ENCODE results near the gene COMMD4.
"Not testable (repeated sequence)": the region's sequence is repeated elsewhere in the genome, so short reads cannot be mapped to it uniquely, and the experiment has no call there.

Gene COMMD4

DNA sequence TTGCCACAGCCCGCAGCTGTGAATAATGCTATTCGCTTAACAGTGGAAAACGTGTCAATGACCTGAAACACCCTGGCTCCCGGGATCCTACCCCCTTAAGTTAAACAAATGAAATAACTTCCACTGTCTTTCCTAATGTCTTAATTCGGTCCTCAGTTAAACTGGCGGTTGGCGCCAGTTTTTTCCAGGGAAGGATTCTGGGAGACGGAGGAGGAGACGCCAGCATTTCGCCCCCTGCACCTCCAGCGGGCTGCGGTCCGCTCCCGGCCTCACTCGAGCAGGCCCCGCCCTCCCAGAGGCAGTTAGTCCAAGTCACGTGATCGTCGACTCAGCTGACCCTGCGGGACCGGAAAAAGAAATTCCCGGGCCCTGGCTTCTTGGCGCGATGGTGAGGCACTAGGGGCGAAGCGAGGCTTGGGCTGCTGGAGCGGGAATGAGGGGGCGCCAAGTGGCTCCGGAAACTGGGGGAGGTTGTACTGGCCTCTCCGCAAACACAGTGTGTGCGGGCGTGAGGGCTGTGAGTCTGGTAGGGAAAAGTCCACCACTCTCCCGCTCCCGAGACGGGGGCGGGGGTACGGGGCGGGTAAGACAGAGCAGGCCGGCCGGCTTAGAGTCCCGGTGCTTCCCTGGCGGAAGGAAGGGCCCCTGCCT is at the start of gene COMMD4:
COMMD4 (plus strand) TSS at position 359 of the 651 bp plus-strand sequence; CDS start at position 386, 27 bp downstream.
- peak; percentile 82 for DNase-seq

DNA sequence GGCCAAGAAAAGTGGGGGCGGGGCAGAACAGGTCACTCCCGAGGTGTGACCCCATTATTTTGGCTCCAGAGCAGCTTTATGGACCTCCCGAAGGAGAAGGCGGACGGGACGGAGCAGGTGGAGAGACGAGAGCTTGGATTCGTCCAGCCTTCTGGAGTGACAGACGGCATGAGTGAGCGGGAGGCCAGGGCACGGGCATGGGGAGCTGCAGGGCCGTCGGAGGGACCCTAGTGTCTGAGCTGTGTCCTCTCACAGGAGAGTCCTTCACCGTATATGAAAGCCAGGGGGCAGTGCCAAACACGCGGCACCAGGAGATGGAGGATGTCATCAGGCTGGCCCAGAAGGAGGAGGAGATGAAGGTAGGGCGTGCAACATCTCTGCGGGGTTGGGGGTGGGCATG is 42.2 kb upstream of the COMMD4 start:
- DNase-seq, result not testable (repeated sequence)

DNA sequence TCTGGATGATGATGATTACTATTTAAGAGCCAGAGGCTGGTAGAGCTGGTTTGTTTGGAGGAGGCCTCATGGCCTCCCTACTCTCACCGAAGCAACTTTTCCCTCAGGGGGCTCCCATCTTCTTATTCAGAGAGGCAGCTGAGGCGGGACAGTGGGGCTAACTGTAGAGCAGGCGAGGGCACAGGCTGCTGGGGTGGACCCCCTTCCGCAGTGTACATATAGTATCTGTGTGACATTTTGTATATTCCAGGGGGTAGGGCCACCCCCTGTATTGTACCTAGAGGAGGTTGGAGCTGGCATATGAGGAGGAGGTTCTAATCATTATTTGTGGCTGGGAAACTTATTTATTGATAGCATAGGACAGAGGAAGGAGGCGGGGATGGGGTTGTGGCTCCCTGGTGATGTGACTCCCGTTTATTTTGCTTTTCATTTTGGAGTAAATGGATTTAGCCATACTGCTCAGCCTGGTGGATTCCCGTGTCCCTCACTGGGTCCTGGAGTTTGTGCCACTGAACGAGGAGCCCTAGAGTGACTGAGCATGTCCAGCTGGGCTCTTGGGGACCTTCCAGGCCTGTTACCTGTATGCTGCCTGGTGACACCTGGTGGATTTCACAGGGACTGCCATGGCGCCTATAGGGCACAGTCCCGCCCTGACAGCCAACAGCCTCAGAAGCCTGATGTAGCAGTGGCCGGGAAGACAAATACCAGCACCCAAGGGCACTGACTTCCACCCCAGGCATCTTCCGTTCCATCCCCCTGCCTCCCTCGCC is 37.1 kb upstream of the COMMD4 start:
- DNase-seq, result not testable (repeated sequence)

DNA sequence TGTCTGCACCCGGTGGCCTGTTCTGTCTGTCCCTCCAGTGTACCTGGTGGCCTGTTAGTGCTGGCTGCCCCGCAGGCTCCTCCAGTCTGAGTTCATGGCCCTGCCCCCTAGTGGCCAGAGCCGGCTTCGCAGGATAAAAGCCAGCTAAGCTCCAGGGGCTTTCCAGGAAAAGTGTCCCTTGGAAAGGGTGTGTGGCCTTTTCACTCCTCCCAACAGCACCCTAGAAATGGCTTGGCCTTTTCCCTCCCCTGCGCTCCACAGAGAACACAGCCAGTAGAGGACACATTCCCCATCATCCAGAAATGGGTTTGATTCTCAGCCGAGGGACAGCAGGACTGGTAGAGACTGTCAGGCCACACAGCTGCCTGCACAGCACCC is 36.6 kb upstream of the COMMD4 start:
- DNase-seq, result not testable (repeated sequence)

DNA sequence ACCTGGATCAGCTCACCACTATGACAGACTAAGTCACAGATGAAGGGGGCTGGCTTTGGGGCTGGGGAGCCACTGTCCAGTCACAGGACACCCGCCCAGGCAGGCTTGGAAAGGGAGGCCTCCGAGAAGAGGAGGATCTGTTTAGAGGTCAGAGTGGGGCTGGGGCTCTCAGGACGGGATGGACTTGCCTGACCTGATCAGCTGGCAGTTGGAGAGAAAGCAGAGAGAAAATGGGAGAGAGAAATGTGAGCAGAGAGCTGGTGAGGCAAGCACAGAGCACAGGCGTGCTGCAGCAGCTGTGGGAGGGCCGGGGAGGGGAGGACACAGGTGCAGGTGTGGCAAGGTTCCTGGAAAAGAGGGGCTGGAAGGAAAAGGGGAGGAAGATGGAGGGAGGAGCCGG is 35.8 kb upstream of the COMMD4 start:
- not testable (repeated sequence) for DNase-seq

DNA sequence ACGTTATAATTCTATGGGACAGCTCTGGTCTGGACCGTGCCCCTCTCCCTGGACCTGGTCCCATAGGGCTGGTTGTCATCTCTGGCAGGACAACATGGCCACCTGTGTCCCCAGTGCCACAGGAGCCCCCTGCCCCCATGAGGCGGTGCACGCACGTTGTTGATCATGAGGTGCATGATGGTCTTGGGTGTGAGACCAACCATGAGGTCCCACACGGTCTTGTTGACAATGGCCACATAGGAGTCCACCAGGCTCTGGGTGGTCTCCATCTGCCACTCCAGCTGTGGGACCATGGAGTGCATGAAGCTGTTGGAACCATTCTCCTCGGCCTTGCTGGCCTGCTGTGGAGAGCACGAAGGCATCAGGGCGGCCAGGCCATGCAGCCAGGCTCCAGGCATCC is 33.5 kb upstream of the COMMD4 start:
- no peak for DNase-seq

DNA sequence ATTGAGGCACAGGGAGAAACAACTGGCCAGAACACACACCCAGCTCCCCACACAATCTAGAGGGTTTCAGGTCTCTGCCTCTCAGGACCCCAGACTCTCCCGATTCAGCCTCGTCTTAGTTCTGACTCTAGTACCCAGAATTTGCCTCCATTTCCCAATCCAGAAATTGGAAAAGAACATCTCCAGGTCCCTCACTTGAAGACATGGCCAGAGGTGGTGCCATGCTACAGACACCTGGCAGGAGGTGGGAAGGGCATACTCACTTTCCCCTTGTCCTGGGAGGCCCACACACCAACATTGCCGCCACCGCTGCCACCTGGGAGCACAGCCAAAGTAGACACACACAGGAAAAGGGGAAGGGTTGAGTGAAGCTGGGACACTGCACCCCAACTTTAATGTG is 33.1 kb upstream of the COMMD4 start:
- not testable (repeated sequence) for DNase-seq

DNA sequence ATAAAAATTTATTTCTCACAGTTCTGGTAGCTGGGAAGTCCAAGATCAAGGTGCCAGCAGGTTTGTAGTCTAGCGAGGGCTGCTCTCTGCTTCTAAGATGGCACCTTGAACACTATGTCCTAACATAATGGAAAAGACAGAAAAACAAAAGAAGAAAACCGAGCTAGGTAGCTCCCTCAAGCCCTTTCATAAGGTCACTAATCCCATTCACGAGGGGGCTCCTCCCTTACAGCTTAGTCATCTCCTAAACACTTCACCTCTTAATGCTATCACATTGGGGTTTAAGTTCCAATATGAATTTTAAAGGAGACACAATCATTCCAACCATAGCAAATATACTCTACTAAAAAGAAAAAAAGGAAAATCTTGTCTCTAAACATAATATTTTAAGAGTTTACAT is 29.7 kb upstream of the COMMD4 start:
- DNase-seq, result no peak

DNA sequence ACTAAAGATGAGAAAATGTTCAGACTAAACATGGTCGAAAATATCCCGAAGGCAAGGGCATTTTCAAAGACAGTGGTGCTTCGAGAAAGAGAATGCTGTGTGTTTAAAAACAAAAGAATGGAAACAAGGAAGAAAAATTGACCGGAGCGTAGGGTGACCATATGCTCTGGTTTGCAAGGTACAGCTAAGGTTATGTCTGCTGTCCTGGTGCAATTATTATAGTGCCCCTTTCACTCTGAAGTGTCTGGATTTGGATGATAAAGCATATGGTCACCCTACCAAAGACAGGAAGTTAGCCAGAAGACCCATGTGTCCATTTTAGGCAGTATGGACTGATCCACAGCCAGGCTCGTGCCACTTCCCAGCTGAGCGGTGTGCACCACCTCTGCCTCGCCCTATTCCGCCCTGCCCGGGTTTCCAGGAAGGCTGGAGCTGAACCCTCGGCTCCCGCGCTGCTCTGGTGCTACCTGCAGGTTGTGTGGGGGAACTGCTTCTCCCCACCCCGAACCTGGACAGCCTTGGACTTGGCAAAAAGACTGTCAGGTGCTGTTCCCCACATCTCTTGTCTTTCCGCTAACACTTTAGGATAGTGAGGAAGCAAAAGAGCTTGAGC is 28.0 kb upstream of the COMMD4 start:
- DNase-seq, result peak; percentile 6

DNA sequence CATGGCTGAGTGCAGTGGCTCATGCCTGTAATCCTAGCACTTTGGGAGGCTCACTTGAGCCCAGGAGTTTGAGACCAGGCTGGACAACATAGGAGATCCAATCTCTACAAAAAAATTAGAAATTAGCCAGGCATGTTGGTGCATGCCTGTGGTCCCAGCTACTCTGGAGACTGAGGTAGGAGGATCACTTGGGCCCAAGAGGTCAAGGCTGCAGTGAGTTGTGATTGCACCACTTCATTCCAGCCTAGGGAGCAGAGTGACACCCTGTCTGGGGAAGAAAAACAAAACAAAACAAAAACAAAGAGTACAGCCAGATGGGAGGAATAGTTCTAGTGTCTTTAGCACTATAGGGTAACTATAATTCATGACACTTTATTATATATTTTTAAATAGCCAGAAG is 26.2 kb upstream of the COMMD4 start:
- DNase-seq, result no peak

DNA sequence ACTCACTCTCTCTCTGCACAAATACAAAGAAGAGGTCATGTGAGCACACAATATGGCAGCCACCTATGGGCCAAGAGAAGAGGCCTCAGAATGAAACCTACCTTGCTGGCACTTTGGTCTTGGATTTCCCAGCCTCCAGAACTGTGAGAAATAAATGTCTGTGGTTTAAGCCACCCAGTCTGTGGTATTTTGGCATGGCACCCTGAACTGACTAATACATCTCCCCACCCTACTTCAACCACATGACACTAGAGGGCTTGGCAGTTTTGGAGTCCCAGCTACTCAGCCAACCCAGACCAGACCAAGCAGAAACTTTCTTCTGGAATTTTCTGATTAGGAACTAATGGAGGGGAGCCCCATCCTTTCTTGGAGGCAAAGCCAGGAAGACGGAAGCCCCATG is 23.3 kb upstream of the COMMD4 start:
- DNase-seq, result not testable (repeated sequence)

DNA sequence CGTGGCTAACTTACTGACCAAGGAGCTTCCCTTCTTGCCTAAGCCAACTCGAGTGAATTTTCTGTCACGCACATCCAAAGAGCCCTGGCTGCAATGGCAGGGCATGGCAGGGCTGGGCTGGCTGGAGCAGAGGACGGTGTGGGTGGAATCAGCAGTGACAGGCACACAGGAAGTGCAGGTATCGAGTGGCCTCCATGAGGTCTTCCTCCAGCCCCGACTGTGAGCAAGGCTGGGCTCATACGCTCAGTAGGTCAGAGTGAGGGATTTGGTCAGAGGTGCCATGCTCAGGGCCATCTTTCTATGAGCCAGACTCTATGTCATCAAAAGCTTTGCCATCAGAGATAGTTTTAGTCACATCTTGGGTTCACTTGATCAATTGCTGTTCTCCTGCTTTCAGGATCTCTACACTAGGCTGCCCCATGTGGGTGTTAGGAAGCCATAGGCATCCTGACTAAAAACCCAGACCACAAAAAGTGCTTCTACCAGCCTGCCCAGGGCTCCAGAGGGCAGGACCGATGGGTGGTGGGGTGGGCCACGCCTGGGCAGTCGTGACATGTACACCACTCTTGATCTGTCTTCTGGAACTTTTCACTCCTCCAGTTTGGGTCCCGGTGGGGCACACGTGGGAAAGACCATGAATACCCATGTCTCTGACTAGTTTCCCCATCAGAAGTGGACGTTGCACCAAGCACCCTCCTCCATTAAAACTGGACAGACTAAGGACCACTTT is 22.6 kb upstream of the COMMD4 start:
- DNase-seq, result no peak

DNA sequence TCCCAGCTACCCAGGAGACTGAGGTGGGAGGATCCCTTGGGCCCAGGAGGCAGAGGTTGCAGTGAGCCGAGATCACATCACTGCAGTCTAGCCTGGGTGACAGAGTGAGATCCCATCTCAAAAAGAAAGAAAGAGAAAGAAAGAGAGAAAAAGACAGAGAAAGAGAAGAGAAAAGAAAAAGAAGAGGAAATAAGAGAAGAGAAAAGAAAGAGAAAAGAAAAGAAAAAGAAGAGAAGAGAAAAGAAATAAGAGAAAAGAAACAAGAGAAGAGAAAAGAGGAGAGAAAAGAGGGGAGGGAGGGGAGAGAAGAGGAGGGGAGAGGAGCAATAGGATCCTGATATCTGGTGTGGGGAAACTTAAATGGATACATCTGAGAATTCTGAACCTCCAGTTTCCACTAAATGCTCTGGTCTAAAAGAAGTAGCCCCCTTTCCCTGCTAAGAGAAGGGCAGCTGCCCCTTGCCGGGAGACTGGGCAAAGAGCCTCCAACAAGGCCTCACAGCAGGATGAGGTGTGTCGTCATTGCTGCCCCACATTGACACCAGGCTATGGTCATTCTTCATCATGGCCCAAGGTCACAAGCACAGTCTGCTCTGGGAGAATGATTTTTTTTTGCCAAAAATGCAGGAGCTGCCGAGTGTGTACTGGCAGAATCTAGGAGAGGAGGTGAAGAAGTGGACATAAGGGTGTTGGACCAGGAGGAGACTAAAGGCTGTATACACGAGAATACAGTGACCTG is 21.1 kb upstream of the COMMD4 start:
- no peak for DNase-seq

DNA sequence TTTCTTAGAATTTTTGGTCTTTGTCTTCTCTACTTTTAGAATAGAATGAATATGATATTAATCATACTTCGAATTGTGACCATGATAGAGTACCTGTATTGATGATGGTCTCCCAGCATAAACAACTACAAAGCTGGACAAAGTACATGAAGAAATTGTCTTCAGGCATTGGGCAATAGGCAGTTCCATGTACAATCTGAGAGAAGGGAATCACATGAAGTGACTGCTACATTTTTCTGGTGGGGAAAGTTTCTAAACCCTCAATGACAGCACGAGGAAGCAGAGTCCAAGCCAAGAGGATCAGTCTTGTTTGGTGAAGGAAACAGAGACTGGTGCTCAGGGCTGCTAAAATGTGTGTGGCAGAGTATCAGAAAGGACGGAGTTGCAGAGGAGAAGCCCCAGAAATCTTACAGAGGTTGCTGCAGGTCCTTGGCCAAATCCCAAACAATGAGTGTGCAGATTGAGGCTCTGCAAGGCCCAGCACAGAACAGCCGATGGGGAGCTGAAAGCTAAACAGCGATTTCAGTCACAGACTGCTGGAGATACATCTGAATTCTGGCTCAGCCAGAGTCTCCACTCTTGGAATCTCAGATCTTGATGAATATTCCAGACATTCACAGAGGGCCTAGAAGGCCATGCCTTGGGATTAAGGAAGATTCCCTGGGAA is 16.5 kb upstream of the COMMD4 start:
- not testable (repeated sequence) for DNase-seq

DNA sequence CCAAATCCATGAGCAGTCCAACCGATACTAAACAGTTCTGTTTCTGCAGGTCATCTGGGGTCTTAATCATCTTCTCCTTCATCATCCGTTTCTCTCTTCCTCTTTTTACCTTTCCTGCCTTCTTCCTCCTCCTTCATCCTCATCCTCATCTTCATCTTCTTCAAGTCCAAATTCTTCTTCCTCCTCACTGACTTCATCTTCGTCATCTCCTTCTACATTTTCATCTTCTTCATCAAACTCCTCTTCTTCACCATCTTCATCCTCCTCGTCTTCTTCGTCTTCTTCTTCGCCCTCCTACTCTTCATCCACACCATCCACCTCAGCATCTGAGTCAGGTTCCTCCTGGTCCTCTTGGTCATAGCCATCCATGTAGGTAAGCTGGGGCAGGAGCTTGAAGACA is 14.2 kb upstream of the COMMD4 start:
- DNase-seq, result no peak

DNA sequence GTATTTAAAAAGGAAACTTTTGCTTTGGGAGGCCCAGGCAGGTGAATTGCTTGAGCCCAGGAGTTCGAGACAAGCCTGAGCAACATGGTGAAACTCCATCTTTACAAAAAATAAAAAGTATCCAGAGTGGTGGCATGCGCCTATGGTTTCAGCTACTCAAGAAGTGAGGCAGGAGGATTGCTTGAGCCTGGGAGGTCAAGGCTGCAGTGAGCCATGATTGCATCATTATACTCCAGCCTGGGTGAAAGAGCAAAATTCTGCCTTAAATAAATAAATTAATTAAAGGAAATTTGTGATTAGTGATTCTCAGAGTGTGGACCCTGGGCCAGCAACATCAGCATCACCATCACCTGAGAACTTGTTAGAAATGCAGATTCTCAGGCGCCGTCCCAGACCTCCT is 9.9 kb upstream of the COMMD4 start:
- no peak for DNase-seq

DNA sequence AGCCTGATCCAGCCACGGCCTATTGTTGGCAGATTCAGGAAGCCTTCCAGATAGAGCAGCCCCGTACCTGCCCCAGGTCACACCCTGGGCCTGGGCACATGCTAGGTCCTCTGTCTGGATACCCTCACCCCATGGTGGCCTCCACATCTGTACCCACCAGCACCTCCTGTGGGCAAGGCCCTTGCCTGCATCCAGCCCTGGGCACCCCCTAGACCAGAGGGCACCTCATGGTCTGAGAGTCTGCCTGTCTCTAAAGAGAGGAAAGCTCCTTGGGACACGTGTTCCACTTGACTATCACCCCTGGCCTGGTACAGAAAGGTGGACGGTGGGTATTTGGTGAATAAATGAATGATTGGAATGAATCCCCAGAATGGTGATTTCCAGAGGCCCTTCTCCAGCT is 8.9 kb upstream of the COMMD4 start:
- DNase-seq, result no peak

DNA sequence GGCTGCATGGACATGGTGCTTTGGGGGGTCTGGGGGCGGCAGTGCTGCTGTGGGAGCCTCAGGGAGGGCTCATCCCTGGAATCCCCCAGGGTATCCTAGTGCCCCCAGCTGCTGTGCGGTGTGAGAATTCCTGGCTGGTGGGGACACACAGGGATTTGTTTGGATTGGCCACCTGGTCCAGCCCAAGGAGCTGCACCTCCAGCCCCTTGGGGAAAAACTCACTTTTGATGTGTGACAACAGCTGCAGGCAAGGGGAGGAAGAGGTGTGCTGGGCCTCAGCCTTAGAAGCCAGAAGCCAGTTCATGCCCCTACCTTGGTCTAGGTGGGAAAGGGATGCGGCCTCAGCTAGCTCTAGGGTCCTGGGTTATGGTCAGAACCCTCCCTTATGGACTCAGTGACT is 8.4 kb upstream of the COMMD4 start:
- no peak for DNase-seq

DNA sequence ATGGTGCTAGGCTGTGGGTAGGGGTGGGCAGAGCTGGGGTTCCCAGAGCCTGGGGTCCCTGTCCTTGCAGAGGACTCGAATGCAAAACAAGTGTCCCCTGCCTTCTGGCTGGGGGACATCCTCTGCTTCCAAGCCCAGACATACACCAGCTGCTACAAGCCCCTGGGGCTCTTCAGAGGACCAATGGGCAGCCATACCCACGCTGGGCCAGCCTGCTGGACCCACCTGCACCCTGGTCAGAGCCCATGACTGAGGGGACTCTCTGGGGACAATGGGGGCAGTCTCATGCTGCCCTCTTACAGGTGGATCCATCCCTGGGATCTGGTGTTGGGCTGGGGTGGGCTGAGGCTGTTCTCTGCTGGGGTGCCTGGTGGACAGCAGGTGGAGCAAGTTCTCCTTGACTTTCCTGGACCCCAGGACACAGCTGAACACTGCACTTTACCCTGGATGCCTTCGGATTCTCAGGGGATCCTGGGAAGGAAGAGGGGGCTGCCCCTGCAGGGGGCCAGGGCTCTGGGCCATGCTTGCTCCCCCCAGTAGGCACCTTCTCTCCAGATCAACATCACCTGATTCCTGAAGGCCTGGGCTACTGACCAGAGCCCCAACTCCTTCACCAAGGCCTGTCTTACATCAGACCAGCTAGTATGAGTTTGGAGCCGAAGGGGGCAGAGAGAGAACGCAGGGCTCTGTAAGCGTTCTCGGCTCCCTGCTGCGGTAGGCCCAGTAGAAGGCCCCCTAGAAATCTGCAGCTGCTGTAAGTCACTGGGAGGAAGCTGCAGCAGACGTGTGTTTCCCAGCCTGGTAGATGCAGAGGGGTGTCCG is 7.2 kb upstream of the COMMD4 start:
- no peak for DNase-seq

DNA sequence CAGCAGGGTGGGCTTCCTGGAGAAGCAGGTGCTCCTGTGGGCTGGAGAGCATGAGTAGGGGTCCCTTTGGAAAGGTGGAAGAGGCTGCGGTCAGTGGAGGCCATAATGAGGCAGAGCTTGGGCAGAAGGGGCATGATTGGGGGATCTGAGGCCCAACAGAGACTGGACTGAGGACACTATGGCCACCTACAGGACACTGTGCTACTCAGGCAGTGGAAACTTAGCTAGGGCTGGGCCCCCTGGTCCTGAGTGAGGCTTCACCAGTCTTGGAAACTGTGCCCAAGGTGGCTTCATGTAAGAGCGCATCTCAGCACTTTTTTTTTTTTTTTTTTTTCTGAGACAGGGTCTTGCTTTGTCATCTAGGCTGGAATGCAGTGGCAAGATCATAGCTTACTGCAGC is 6.3 kb upstream of the COMMD4 start:
- no peak for DNase-seq

DNA sequence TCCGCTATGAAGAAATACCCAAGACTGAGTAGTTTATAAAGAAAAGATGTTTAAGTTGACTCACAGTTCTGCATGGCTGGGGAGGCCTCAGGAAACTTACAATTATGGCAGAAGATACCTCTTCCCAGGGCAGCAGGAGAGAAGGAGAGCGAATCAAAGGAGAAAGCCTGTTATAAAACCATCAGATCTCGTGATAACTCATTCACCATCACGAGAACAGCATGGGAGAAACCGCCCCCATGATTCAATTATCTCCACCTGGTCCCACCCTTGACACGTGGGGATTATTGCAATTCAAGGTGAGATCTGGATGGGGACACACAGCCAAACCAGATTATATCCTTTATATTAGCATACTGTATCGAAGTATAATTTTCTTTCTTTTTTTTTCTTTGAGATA is 3.8 kb upstream of the COMMD4 start:
- not testable (repeated sequence) for DNase-seq

Data from NCI-H2227 treated with DMSO at 0.1 percent for 48 hours (cell line).